Cardiac muscle cell (in vitro differentiated cells and primary cell): ENCODE results near the gene RPL22. TPM values are rescaled to one million over a fixed set of nuclear protein-coding genes. Genes with fewer than 3 reads are reported as not detected.
A peak's percentile ranks its signal among the peaks of the same experiment; 100 is the strongest.

ENCODE experiments used
- DNase-seq, 2 donors: peaks; one replicate each; pipeline versions ENCODE4 v3.0.0 to v3.0.0-alpha.2; 2010 to 2017; ENCODE audit warnings: low read depth in 1 of 2, low spot score in 1 of 2
- H3K27ac ChIP-seq: fragments of 200-600 bp; sonication (generic); 2 replicates; pipeline ENCODE4 v1.5.1; 2016
- H3K27me3 ChIP-seq: fragments of 200-600 bp; sonication (generic); 2 replicates; pipeline ENCODE4 v1.6.0; 2016; ENCODE audit warnings: control low read depth
- H3K36me3 ChIP-seq: fragments of 200-600 bp; sonication (generic); 2 replicates; pipeline ENCODE4 v1.5.1; 2016; ENCODE audit warnings: control low read depth
- H3K4me1 ChIP-seq: fragments of 200-600 bp; sonication (generic); 2 replicates; pipeline ENCODE4 v1.8.1; 2017; ENCODE audit warnings: low read depth, mild to moderate bottlenecking, mixed run types
- H3K4me3 ChIP-seq: fragments of 200-600 bp; sonication (generic); 2 replicates; pipeline ENCODE4 v1.5.1; 2016; ENCODE audit warnings: mild to moderate bottlenecking
- H3K9me3 ChIP-seq: fragments of 200-600 bp; sonication (generic); 2 replicates; pipeline ENCODE4 v1.5.1; 2017; ENCODE audit warnings: low read depth, mild to moderate bottlenecking, control low read depth
- CTCF ChIP-seq: IDR thresholded peaks from 2 replicates; pipeline ENCODE4 v1.5.1; 2012; ENCODE audit warnings: low read depth, mild to moderate bottlenecking, low read length
- polyA plus RNA-seq: library from polyadenylated mRNA; unstranded; fragments of >200 nt; fragmentation: Nextera tagmentation; extraction: Ambion mirVana; gene quantifications from 2 replicates; pipeline ENCODE4 v1.2.1, GENCODE V29; 2016
- total RNA-seq: library from RNA; depleted of rRNA; stranded (reverse); fragments of >200 nt; gene quantifications from 2 replicates; pipeline ENCODE4 v1.2.3, GENCODE V29; 2016

The RPL22 gene
- total and polyA plus RNA-seq, 2 experiments from 2014 or later: 130 to 132 TPM

- Histone ChIP-seq H3K4me3 (no peak overlapping the region), H3K9me3 (no peaks in the 10 kb centered on the region), H3K27ac (no peak overlapping the region), H3K27me3 (peaks cover 68% of the 10 kb centered on the region), H3K4me1 (no peaks in the 10 kb centered on the region), H3K36me3 (no peaks in the 10 kb centered on the region)
- DNase-seq: no peak
- TF ChIP-seq CTCF: no peak
These were observed 18.0 kb downstream of the RPL22 start for GRCh38 chr1:6181347-6181770.

- Histone ChIP-seq H3K4me1 (no peaks in the 10 kb centered on the region), H3K36me3 (no peaks in the 10 kb centered on the region), H3K4me3 (no peak overlapping the region), H3K27ac (no peak overlapping the region), H3K9me3 (no peaks in the 10 kb centered on the region), H3K27me3 (peaks cover 74% of the 10 kb centered on the region)
- no peak for TF ChIP-seq CTCF
- DNase-seq: peak in 1 of 2 donors; percentile 13
These were observed 18.6 kb downstream of the RPL22 start for GRCh38 chr1:6180707-6181311.

DNA sequence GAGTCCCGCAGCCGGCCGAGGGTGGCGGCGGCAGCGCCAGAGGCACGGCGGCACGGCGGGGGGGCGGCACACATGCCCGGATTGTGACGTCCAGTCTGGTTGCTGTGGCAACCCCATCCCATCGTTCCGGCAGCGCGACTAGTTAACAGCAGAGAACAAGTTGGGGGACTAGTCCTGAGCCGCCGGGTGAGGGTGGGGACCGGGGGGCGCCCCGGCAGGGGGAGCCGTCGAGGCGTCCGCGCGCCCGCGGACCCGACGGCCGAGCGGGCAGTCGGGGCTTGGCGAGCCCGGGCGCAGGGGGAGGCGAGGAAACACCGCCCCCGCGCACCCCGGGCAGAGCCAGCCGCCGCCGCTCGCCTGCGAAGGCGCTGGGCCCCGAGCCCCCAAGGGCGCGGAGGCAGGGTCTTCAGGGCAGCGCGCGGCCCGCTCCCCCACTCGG is 19.1 kb downstream of the RPL22 start, which contains the start of gene CHD5:
Gene CHD5 (minus strand): TSS at position 54 of the 439 bp plus-strand sequence. CDS start 298 bp downstream, outside the sequence.
- Histone ChIP-seq H3K36me3 (no peaks in the 10 kb centered on the region), H3K9me3 (no peaks in the 10 kb centered on the region), H3K4me3 (peak within 1 kb of the TSS; percentile 20), H3K27ac (no peak within 1 kb of the TSS), H3K27me3 (peaks cover 78% of the 10 kb centered on the region), H3K4me1 (no peaks in the 10 kb centered on the region)
- DNase-seq: peak in 1 of 2 donors; percentile 15
- no peak for TF ChIP-seq CTCF

- no peaks in the 10 kb centered on the region for H3K9me3 ChIP-seq
- no peaks in the 10 kb centered on the region for H3K4me1 ChIP-seq
- no peaks in the 10 kb centered on the region for H3K36me3 ChIP-seq
- peak in 1 of 2 donors; percentile 14 for DNase-seq
- H3K27me3 ChIP-seq: peaks cover 82% of the 10 kb centered on the region
- no peak for TF ChIP-seq CTCF
- no peak overlapping the region for H3K27ac ChIP-seq
- peak overlapping the region; percentile 20 for H3K4me3 ChIP-seq
These were observed 19.7 kb downstream of the RPL22 start for GRCh38 chr1:6179564-6180175.

DNA sequence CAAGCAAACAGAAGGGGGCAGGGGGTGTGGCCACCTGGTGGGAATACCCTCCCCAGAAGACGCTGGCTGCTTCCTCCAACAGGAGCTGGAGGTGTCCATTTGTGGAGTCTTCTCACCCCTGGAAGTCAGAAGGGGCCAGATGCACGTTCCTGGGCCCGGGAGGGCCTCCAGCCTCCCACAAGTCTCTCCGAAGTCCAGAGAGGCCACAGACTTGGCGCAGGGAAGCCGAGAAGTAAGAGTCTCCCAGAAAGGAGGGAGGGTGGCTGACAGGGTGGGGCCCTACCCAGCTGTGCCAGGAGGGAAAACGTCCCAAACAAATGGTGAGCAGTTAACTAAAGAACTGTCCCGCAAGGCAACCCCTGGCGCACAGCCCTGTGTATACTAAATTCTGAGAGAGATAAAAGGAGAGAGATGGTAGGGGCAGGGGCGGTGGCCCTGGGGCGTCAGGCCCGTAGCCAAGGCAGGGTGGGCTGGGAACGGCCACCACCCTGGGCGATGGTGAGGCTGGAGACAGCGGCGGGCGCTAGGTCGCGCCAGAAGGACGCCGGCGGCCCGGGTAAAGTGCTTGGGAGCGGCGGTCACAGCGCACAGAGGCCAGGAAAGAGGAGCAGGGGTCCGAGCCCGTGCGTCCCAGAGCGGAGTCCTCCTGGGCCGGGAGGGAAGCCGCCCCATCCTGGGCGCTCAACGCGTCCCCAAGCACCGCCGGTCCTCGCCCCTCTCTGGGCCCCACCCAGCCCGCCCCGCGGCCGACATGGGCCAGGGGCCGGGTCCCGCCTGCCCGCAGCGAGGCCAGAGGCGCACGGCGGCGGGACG is 20.4 kb downstream of the RPL22 start:
- Histone ChIP-seq H3K4me1 (no peaks in the 10 kb centered on the region), H3K27me3 (peaks cover 85% of the 10 kb centered on the region), H3K4me3 (peak overlapping the region; percentile 20), H3K36me3 (no peaks in the 10 kb centered on the region), H3K27ac (no peak overlapping the region), H3K9me3 (no peaks in the 10 kb centered on the region)
- peak in 1 of 2 donors; percentile 27 for DNase-seq
- no peak for TF ChIP-seq CTCF
